HPDE6-E6E7 (cell line): Measurements from ENCODE around the gene TNFRSF4.
"Not testable (repeated sequence)": the region's sequence is repeated elsewhere in the genome, so short reads cannot be mapped to it uniquely, and the experiment has no call there.

Source experiments
- DNase-seq: peaks from one replicate; pipeline ENCODE4 v3.0.0; 2011; ENCODE audit warnings: missing footprints; ENCODE audit errors: extremely low spot score

The TNFRSF4 gene

DNA sequence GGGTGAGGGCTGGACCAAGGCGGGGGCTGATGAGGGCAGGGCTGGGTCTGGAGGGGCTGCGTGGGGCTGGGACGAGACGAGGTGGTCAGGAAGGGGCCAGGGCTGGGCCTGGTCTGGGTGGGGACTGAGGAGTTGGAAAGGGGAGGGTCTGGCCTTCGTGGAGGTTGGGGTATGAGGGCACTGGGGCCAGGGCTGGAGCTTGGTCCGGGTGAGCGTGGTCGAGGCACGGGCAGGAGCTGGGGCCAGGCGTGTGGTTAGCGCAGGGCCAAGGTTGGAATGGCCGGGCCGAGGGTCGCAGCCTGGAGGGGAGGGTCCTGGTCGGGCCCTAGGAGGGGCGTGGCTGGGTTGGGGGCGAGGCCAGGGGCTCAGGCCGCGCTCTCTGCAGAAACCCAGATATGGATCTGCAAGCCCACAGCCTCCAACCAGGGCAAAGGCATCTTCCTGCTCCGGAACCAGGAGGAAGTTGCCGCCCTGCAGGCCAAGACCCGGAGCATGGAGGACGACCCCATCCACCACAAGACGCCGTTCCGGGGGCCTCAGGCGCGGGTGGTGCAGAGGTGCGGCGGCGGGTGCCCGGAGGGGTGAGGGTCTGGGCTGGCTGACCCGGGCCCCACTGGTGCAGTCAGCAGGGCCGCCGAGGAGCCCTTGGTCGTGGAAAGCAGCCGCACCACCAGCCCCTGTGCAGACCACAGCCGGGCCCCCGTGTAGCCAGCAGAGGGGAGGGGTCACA, 31.3 kb downstream of the TNFRSF4 start:
- no peak for DNase-seq

DNA sequence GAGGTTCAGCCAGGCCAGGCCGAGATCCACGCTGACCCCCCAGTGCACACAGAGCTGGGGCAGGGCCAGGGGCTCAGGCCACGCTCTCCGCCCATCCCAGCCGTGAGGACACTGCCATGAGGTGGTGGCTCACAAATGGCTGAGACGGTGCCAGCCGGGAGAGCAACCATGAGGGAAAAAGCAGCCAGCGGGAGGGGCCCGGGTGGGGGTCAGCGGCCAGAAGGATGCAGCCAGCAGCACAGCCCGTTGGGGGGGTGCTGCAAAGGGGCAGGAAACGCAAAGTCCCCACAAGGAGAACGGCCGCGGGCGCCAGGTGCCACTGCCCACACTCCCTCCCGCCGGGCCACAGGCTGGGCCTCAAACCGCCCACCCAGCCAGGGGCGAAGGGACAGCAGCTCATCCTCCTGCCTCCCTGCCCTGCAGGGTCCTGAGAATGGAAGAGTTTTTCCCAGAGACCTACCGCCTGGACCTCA, 32.0 kb downstream of the TNFRSF4 start:
- DNase-seq: no peak

DNA sequence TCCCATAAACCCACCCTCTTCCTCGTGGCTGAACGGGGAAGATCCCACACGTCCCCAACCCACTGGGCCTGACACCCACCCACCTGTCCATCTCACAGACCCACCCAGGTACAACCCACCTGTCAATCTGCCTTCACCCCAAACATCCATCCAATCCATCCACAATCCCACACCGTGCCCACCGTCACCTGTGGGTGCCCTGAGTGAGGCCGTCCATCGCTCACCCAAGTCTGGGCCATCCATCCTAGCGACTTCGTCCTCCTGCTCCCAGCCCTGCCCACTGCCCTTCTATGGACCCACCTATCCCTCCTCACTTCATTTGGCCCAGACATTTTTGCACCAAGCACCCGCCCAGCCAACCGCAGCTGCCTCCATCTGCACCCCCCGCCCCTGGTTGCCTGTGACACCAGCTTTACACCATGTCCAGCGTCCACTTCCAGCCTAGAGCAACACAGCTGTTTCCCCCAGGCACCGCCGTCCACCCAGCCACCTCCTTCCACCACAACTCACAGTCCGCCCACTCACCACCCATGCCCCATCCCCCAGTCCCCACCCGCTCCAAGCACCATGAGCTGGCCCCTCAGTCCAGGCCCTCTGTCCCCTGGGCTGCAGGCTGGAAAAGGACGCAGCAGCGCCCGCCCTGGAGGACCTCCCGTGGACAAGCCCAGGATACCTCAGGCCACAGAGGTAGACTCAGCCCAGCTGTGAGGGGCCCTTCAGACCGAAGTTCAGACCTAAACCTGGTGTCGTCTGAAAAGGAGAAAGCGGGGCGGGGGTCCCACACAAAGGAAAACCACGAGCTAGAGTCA, 32.6 kb downstream of the TNFRSF4 start:
- no peak for DNase-seq

DNA sequence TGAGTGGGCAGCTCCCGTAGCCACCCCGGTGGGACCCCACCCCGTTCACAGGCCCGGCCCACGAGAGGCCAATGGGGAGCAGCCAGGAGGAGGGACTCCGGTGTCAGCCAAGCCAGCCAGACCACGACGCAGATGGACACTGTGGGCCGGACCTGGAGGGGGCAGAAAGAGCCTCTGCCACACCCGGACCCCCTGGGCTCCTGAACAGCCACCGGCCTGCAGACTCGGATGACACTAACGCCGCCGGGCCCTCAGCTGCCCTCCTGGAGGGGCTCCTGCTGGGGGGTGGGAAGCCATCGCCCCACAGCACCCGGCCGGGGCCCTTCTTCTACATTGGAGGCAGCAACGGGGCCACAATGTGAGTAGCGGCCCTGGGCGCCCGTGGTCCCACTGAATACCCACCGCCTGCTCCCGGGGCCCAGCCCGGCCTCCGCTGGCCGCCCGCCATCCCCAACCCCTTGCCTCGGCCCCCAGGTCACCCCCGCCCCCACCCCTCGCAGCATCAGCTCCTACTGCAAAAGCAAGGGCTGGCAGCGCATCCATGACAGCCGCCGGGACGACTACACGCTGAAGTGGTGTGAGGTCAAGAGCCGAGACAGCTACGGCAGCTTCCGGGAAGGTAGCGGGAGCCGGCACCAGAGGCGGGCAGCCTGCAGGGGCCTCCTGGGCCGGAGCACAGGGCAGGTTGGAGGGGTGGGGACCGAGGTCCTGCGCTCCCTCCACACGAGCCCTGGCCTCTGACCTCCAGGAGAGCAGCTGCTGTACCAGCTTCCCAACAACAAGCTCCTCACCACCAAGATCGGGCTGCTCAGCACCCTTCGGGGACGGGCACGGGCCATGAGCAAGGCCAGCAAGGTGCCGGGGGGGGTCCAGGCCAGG, 33.7 kb downstream of the TNFRSF4 start:
- DNase-seq: no peak

DNA sequence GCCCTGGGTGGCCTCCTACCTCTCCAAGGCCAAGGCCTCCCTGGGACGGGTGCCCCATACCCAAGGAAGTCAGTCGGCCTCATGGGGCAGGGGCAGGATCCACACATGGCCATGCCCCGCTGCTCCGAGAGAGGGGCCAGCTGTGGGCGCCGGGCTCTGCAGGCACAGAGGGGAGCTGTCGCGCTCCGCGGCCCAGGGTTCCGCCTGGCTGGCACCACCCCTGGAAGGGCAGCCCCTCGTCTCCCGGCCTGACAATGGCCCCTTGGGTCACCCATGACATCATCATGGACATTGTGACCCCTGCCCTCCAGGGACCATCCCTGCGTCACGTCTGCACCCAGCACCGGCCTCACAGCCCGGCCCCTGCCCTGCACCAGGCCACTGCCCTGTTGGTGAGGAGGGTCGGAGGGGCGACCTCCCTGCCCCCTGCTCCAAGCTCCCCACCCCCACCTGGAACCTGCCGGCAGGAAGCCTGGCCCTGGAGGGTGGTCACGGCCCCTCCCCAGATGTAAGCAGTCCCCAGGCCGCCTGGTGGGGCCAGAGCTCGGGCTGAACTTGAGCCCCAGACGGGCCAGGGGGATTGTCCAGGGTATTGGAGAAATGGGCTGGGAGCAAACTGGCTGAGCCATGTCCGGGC, 34.5 kb downstream of the TNFRSF4 start:
- no peak for DNase-seq

DNA sequence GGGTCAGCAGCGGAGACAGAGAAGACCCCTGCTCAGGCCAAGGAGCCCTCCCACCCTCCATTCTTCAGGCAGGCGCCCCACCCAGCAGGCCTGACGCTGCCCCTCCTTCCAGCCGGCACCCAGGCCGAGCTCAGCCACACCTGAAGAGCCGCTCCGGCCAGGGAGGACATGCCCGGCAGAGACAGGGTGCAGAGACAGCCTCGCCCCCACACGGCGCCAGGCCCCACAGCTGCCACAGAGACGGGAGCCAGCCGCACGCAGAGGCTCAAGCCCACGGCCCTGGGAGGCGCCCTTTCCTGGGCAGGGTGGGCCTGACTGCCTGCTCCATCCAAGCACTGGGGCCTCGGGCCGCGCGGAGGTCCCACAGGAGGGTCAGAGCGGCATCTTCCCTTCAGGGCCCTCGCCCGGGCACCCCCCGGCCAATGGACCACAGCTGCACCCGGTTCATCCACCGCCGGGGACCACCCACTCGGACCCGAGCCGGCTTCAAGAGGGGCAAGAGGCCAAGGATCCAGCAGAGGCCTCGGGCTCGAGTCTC, 35.1 kb downstream of the TNFRSF4 start:
- no peak for DNase-seq

DNA sequence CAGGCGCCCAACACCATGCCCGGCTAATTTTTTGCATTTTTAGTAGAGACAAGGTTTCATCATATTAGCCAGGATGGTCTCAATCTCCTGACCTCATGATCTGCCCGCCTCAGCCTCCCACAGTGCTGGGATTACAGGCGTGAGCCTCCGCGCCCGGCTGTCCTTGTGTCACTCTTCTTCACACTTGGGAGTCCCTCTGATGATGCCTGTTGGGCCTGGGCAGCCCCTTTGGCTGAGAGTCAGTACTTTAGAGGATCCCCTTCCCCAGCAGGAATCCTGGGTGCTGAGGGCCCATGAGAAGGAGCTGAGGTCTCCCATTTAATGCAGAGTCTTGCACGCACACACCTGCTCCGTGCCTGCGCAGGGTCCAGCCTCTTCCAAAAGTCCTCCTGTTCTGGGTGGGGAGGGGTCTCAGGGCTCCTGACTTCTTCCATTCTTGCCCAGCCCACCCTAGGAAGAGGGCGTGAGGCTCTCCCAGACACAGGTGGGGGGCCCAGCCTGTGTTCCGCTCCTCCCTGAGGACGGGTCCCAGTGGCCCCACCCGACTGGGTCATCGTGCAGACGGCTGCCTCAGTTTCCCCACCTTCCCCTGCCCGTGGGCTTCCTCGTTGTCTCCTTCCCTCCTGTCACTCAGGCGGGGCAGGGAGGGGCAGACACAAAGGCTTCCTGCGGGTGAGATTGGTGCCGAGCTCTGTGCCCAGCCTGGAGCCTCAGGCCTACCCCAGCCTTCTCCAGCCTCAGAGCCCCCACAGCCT, 36.3 kb downstream of the TNFRSF4 start:
- DNase-seq: no peak

DNA sequence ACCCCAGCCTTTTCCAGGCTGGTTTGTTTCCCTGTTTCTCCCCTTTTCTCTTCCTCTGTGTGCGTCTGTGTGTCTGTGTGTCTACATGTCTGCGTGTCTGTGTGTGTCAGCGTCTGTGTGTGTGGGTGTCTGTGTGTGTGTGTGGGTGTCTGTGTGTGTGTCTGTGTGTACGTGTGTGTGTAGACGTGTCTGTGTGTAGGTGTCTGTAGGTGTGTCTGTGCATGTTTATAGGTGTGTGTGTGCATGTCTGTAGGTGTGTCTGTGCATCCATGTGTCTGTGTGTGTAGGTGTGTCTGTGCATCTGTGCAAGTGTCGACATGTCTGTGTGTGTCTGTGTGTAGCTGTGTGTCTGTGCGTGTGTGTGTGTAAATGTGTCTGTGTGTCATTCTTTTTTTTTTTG, 37.0 kb downstream of the TNFRSF4 start:
- DNase-seq: no peak

DNA sequence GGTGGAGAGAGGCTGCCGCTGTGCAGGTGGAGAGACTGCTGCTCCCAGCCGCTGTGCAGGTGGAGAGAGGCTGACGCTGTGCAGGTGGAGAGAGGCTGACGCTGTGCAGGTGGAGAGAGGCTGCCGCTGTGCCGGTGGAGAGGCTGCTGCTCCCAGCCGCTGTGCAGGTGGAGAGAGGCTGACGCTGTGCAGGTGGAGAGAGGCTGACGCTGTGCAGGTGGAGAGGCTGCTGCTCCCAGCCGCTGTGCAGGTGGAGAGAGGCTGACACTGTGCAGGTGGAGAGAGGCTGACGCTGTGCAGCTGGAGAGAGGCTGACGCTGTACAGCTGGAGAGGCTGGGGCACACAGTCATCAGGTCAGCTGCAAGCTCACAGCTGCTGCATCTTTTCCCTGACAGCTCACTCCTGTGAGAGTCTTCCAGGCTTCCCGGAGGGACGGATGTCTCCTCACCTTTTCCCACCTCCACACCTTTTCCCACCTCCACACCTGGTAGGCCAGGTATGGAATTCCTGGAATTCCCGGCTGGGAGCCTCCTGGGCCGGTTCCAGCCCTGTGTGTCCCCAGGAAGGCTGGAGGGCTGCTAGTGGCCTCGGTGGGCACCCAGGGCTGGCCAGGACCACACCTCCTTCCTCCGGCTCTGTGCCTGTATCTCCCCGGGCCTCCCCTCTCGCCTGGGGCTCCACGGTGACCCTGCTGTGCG, 37.7 kb downstream of the TNFRSF4 start:
- DNase-seq: not testable (repeated sequence)

DNA sequence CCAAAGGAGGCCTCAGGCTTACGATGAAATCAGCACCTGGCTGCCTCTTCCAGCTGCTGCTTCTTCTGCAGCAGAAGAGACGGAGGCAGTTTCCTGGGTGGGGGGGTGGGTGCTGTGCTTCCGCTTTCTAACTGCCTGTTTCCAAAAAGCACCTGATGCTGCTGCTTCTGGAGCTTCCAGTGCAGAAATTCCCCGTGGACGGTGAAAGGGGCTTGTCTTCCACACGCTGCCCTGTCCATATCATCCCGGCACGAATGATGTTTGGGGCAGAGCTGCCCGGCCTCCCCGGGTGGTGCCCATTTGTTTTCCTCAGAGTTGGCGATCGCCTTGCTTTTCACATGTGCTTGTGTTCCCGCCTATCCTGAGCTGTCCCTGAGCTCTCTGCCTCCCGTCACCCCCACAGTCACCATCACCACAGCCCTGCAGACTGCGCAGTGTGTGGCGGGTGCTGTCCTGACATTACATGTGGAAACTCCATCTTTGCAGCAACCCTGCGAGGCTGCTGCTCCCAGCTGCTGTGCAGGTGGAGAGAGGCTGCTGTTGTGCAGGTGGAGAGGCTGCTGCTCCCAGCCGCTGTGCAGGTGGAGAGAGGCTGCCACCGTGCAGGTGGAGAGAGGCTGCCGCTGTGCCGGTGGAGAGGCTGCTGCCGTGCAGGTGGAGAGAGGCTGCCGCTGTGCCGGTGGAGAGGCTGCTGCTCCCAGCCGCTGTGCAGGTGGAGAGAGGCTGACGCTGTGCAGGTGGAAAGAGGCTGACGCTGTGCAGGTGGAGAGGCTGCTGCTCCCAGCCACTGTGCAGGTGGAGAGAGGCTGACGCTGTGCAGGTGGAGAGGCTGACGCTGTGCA, 38.5 kb downstream of the TNFRSF4 start:
- no peak for DNase-seq

DNA sequence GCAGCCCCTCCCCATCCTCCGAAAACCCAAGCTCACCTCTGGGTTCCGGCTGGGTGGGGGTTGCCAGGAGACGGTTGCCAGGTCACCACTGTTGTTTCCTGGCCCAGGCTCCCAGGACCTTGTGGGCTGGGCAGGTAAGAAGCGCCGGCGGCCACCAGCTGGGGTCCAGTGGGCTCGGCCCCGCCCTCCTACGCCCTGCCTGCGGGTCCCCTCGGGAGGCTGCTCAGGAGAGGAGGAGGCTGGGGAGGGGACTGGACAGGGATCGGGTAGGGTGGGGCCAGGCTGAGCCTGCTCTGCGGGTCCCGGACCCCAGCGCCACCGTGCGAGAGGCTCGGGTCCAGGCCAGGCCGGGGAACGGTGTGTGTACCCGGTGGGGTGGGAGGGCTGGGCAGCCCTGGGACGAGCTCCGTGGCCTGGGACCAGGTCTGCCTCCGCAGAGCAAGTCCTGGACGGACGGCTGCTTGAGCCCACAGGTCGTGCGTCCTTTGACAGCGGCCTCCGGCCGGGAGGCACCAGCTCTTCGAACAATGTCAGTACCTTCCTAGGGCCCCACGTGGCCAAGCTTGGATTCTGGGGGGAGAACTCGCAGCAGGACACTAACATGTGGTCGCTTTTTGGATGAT, 40.0 kb downstream of the TNFRSF4 start, which contains the start of gene TTLL10:
TTLL10 (plus strand) TSS at position 88 of the 623 bp plus-strand sequence. CDS start 5,336 bp downstream, outside the sequence.
- DNase-seq: no peak

DNA sequence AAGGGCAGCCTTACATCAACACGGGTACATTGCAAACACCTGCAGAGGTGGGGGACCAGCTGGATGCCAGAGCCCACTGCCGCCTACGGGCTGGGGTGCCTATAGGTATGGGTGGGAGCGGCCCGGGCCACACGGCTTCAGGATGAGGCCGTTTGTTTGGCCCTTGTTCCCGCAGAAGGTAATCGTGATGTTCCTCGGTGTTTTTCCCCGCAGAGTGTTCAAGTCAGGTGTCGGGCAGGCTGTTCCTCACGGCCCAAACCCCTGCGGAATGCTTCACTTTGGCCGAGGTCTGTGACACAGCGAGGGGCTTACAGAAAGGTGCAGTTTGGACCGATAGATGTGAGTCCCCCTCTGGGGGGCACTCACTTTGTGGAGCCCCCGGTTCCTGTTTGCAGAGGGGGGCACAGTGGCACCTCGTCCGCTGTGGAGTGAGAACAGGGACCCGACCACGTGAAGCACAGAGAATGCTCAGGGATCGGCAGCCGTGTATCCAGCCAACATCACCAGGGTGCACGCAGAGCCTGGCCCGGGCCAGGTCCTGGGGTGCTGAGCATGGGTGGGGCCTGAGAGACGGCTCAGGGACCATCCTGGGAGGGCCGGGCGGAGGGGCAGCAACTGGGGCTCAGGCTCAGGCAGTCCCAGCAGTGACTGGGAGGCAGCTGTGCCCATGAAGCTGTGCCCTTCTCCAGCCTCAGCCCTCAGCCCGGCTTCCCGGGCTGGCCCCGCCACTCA, 40.7 kb downstream of the TNFRSF4 start:
- DNase-seq: no peak

DNA sequence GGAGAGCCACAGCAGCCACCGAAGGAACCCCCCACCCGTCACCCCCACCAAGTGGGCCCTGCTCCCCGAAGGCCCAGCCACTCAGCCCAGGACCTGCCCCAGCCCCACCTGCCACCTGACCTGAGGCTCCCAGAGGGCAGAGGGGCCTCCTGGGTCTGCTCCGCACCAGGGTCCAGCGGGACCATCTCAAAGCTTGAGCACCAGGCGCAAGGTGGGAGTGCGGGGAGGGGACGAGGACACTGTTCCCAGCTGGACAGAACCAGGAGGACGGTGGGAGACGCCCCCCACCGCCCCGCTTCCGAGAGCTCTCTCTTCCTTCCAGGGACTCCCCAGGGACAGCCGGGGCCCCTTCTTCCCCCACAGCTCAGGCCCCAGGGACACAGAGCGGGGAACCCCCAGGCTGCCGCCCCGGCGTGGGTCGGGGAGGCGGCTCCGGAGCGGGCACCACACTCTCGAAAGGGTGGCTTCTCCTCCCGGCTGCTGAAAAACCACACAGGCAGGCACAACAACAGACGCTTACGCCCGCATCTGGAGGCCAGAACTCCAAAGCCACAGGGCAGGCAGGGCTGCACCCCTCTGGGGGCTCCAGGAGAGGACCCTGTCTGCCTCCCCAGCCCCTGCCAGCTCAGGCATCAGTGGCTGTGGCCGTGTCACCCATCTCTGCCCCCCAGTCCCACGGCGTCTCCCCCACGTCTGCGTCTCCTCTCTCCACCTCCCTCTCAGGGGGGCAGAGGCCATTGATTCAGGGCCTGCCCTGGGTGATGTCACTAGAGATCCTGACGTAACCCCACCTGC, 42.2 kb downstream of the TNFRSF4 start:
- DNase-seq: no peak

DNA sequence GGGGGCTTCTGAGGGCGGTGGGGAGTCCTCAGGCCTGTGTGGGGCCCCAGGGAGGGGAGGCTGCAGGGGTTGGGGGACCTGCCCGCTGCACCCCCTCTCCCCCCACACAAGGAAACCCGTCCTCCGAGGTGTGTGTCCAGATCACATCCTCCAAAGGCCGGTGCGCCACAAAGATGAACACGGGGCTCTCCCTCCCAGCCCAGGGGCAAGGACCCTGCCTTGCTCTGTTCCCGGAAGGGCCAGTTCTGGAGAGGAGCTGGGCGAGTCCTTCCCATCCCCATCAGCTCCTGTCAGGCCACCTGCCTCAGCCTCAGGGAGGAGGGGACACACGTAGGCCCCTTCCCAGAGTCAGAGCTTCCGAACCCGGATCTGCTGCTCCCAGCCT, 42.8 kb downstream of the TNFRSF4 start:
- DNase-seq: no peak

DNA sequence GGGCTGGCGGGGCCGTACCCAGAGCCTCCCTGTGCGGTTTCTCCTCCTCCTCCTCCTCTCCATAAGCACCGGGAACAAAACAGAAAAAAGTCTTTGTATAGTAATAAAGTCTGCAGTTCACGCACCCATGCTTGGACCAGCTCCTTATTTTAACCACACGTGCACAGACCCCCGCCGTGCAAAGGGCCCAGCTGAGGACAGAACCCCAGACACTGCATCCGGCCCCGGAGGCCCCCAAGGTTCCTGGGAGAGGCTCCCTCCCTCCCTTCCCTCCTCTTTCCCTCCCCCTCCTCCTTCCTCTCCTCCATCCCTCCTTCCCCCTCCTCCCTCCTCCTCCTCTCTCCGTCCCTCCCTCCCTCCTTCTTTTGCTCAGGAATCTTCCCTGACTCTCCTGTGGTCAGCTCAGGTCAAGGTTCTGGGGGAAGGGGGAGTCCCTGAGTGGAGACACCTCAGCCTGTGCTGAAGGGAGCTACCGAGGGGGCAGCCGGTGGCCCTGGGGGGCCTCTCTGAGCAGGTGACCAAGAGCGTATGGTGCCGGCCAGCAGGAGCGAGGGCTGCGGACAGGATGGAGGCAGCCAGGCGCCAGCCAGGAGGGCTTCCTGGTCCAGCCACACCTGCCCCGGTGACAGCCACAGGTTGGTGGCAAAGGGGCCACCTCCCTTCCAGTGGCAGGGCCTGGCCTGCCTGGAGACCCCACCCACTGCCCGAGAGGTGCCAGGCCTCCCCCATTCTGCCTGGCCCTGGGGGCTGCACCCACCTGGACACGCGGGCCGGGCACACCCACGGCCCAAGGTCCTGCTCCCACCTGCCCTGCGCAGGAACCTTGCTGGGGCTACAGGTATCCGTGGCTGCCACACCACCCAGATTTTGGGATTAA, 43.5 kb downstream of the TNFRSF4 start:
- DNase-seq: no peak
